Ureter (tissue), 1 donor: Measurements from ENCODE around the gene CRIP3. TPM values are rescaled to one million over a fixed set of nuclear protein-coding genes. Genes with fewer than 3 reads are reported as not detected.

Experiments used
- total RNA-seq: library from RNA; stranded (reverse); gene quantifications from one replicate; pipeline ENCODE4 v1.2.4, GENCODE V29; 2023
- donor health status: DM: yes; HTN: yes; CAD: no.

CRIP3 gene
- total RNA-seq, 1 donor from 2014 or later, result 1.5 TPM

Other genes with a start within 250 kb of the CRIP3 start
- gene MRPL2, start 249.4 kb downstream of the CRIP3 start, total RNA-seq, result 33.0 TPM
- gene KLC4, start 249.2 kb downstream of the CRIP3 start, total RNA-seq, result 23.8 TPM
- 52.0 TPM for gene PTK7, start 232.5 kb downstream of the CRIP3 start, total RNA-seq
- 55.7 TPM for gene SRF, start 137.6 kb downstream of the CRIP3 start, total RNA-seq
- 71.7 TPM for gene CUL9, start 126.6 kb downstream of the CRIP3 start, total RNA-seq
- 42.8 TPM for gene DNPH1, start 79.3 kb downstream of the CRIP3 start, total RNA-seq
- not detected for gene TTBK1, start 65.3 kb downstream of the CRIP3 start, total RNA-seq
- not detected for gene SLC22A7, start 10.6 kb downstream of the CRIP3 start, total RNA-seq
- gene ZNF318, start 60.8 kb upstream of the CRIP3 start, total RNA-seq, result 14.7 TPM
- 52.7 TPM for gene ABCC10, start 118.7 kb upstream of the CRIP3 start, total RNA-seq
- gene DLK2, start 146.7 kb upstream of the CRIP3 start, total RNA-seq, result 3.2 TPM
- gene TJAP1, start 168.7 kb upstream of the CRIP3 start, total RNA-seq, result 36.5 TPM
- gene LRRC73, start 201.5 kb upstream of the CRIP3 start, total RNA-seq, result 0.57 TPM
- 84.6 TPM for gene YIPF3, start 208.1 kb upstream of the CRIP3 start, total RNA-seq
- gene POLR1C, start 208.3 kb upstream of the CRIP3 start, total RNA-seq, result 60.4 TPM